ENCODE measurements around the gene ZBTB3.
"Not testable (repeated sequence)": the region's sequence is repeated elsewhere in the genome, so short reads cannot be mapped to it uniquely, and the experiment has no call there.

Gene ZBTB3

GRCh38 chr11:62753736-62754603 is at the start of gene ZBTB3:
Gene ZBTB3 (minus strand): TSS chr11:62754160. CDS start chr11:62753664, 496 bp downstream.
- peak; percentile 95 to 97 for DNase-seq

GRCh38 chr11:62801071-62801470 is 47.1 kb upstream of the ZBTB3 start:
- DNase-seq: no peak

GRCh38 chr11:62799486-62799885 is 45.5 kb upstream of the ZBTB3 start:
- no peak for DNase-seq

- no peak for DNase-seq
Observed at GRCh38 chr11:62796281-62796680, 42.3 kb upstream of the ZBTB3 start.

- no peak for DNase-seq
Observed at GRCh38 chr11:62794201-62794775, 40.3 kb upstream of the ZBTB3 start.

GRCh38 chr11:62792202-62792575 is 38.2 kb upstream of the ZBTB3 start:
- no peak for DNase-seq

GRCh38 chr11:62791501-62792201 is 37.7 kb upstream of the ZBTB3 start, which contains the start of gene TMEM223:
Gene TMEM223 (minus strand): TSS chr11:62792006. CDS start chr11:62791994, 12 bp downstream.
- peak; percentile 85 to 87 for DNase-seq

- no peak for DNase-seq
Observed at GRCh38 chr11:62789576-62789975, 35.6 kb upstream of the ZBTB3 start.

- DNase-seq: no peak
Observed at GRCh38 chr11:62788991-62789390, 35.0 kb upstream of the ZBTB3 start.

- DNase-seq: peak; percentile 97
Observed at GRCh38 chr11:62787005-62787759, 33.2 kb upstream of the ZBTB3 start, which contains the start of gene TMEM179B. Gene TMEM179B (plus strand): TSS chr11:62787402. CDS start chr11:62787432, 30 bp downstream.

- peak; percentile 75 to 76 for DNase-seq
Observed at GRCh38 chr11:62786318-62787004, 32.5 kb upstream of the ZBTB3 start.

- no peak for DNase-seq
Observed at GRCh38 chr11:62782753-62783152, 28.8 kb upstream of the ZBTB3 start.

GRCh38 chr11:62778441-62778840 is 24.5 kb upstream of the ZBTB3 start:
- DNase-seq: no peak

- no peak for DNase-seq
Observed at GRCh38 chr11:62777389-62777788, 23.4 kb upstream of the ZBTB3 start.

- DNase-seq: no peak
Observed at GRCh38 chr11:62775646-62776045, 21.7 kb upstream of the ZBTB3 start.

- DNase-seq: no peak
Observed at GRCh38 chr11:62774407-62774806, 20.4 kb upstream of the ZBTB3 start.

GRCh38 chr11:62771144-62772021 is 17.4 kb upstream of the ZBTB3 start, which contains the start of gene TAF6L:
Gene TAF6L (plus strand): TSS chr11:62771396. CDS start chr11:62775784, 4,388 bp downstream.
- peak; percentile 90 to 92 for DNase-seq

- no peak for DNase-seq
Observed at GRCh38 chr11:62770778-62771143, 16.8 kb upstream of the ZBTB3 start.

- not testable (repeated sequence) for DNase-seq
Observed at GRCh38 chr11:62760867-62761227, 6.9 kb upstream of the ZBTB3 start.

- DNase-seq: no peak
Observed at GRCh38 chr11:62757846-62758788, 4.2 kb upstream of the ZBTB3 start.

Measured in activated CD4-positive, alpha-beta T cell treated with anti-CD3 and anti-CD28 coated beads, Interleukin-2, amount 50 U/mL, for 4 hours (primary cell).